Astrocyte of the cerebellum (primary cell): ENCODE data around the gene SLC22A23.

ENCODE experiments used
- DNase-seq: peaks from one replicate; pipeline ENCODE4 v3.0.0-alpha.2; 2011; ENCODE audit warnings: low read depth
- H3K4me3 ChIP-seq: 2 replicates; pipeline ENCODE4 v1.5.1; 2011; ENCODE audit warnings: mild to moderate bottlenecking, low read depth, low read length, moderate library complexity
- CTCF ChIP-seq: IDR thresholded peaks from 2 replicates; pipeline ENCODE4 v1.5.1; 2012; ENCODE audit warnings: low read length, low read depth, moderate library complexity, mild to moderate bottlenecking; ENCODE audit errors: missing control alignments
- in situ Hi-C: cut with HindIII; loops from 2 replicates; pipeline ENCODE4 v1.10.0; 2017; ENCODE audit warnings: low sequenced_read_pairs

Gene SLC22A23

GRCh38 chr6:3449321-3449720, 7.5 kb downstream of the SLC22A23 start:
- no peak for DNase-seq
- TF ChIP-seq CTCF: no peak
- in situ Hi-C loops: no loop called here
- H3K4me3 ChIP-seq: no peak overlapping the region

DNA sequence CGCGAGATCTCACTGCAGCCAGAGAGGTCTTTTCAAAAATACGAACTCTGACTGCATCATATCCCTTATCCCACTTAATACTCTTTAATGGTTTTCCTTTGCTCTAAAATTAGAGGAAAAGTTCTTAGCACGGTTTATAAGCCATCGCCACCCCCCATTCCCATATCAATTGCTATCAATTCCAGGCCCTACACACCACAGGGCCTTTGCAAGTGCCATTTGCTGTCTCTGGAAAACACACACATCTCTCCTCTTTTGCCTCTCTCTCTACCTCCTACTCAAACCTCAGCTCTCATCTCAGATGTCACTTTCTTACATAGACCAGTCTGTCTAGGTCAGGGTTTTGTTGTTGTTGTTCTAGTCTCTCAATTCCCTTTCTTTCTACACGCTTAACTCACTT, 9.8 kb downstream of the SLC22A23 start:
- no peak for DNase-seq
- no peak for TF ChIP-seq CTCF
- H3K4me3 ChIP-seq: no peak overlapping the region
- in situ Hi-C loops: no loop called here

- in situ Hi-C loops: no loop called here
Observed at GRCh38 chr6:3446184-3446583, 10.7 kb downstream of the SLC22A23 start.

GRCh38 chr6:3444276-3445088, 12.4 kb downstream of the SLC22A23 start:
- H3K4me3 ChIP-seq: no peak overlapping the region
- no peak for TF ChIP-seq CTCF
- in situ Hi-C loops: no loop called here
- no peak for DNase-seq

More at GRCh38 chr6:3446184-3446583, 10.7 kb downstream of the SLC22A23 start:
- no peak overlapping the region for H3K4me3 ChIP-seq
- TF ChIP-seq CTCF: no peak
- DNase-seq: no peak

DNA sequence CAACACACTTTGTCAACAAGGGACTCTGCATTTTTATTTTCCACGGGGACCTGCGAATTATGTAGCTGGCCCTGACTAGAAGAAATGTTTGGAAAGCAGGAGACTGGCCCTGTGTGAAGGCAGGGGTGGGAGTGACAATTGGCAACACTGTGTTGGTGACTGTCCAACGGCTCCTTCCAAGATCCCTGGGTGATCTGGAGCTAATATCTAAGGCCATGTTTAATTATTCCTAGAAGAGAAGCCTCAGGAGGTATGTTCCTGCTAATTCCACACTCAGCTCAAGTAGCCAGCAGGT, 13.7 kb downstream of the SLC22A23 start:
- no peak for TF ChIP-seq CTCF
- in situ Hi-C loops: no loop called here
- no peak overlapping the region for H3K4me3 ChIP-seq
- DNase-seq: no peak

GRCh38 chr6:3442431-3443220, 14.2 kb downstream of the SLC22A23 start:
- in situ Hi-C loops: no loop called here
- no peak overlapping the region for H3K4me3 ChIP-seq
- no peak for TF ChIP-seq CTCF
- peak; percentile 70 for DNase-seq
